ENCODE measurements around the gene UBE2D2.
A peak's percentile ranks its signal among the peaks of the same experiment; 100 is the strongest.
"Not testable (repeated sequence)": the region's sequence is repeated elsewhere in the genome, so short reads cannot be mapped to it uniquely, and the experiment has no call there.

Gene UBE2D2

GRCh38 chr5:139549162-139549894 lies 11.8 kb upstream of the UBE2D2 start:
- Histone ChIP-seq H3K79me1 (ENCODE audit: low read depth, low read length) (no peaks in the 10 kb centered on the region), H3K4me2 (ENCODE audit: insufficient read depth, low read length, poor library complexity, severe bottlenecking) (no peak overlapping the region), H4K91ac (ENCODE audit: low read depth, low read length, poor library complexity) (no peak overlapping the region), H2BK15ac (ENCODE audit: low read length) (no peak overlapping the region), H2BK12ac (ENCODE audit: low read length) (no peak overlapping the region), H3K36me3 (replicated peaks in 1 of 2; ENCODE audit: control insufficient read depth in 2 of 2, insufficient read depth in 2 of 2, low read length in 2 of 2) (no peaks in the 10 kb centered on the region), H3K9ac (ENCODE audit: low read depth, low read length, poor library complexity) (no peak overlapping the region), H3K4ac (ENCODE audit: low read length) (no peak overlapping the region), H3K14ac (ENCODE audit: low read length) (peak overlapping the region; percentile 38), H2BK120ac (ENCODE audit: low read depth, low read length) (no peak overlapping the region), H3K27me3 (ENCODE audit: control insufficient read depth in 3 of 3, insufficient read depth in 3 of 3, low read depth in 1 of 3, low read length in 3 of 3) (no peaks in the 10 kb centered on the region), H3K18ac (ENCODE audit: low read length) (no peak overlapping the region), H3K4me3 (ENCODE audit: low read length in 2 of 2) (no peak overlapping the region), H2BK5ac (ENCODE audit: low read length) (no peak overlapping the region), H3K27ac (replicated peaks; ENCODE audit: low read length) (no peak overlapping the region), H2AFZ (ENCODE audit: low read length) (no peak overlapping the region), H2AK5ac (ENCODE audit: low read depth, low read length) (no peak overlapping the region), H4K8ac (ENCODE audit: low read depth, low read length) (no peak overlapping the region), H3K9me3 (replicated peaks in 1 of 2; ENCODE audit: control insufficient read depth in 2 of 2, insufficient read depth in 1 of 2, low read depth in 1 of 2, low read length in 2 of 2) (peaks cover 0 to 5% of the 10 kb centered on the region in 2 donors), H3K4me1 (ENCODE audit: control insufficient read depth in 2 of 2, insufficient read depth in 1 of 2, low read depth in 1 of 2, low read length in 2 of 2) (no peaks in the 10 kb centered on the region), H3K23ac (ENCODE audit: low read depth, low read length, poor library complexity) (no peak overlapping the region)
- no peak for DNase-seq (ENCODE audit: low spot score)
- whole genome bisulfite sequencing, 2 donors (ENCODE audit: extremely low coverage in 2 of 2, insufficient read length in 2 of 2, insufficient replicate concordance in 1 of 2) = no CpG with 5 or more reads among the region's 49 CpGs

GRCh38 chr5:139550051-139550872 lies 10.9 kb upstream of the UBE2D2 start:
- not testable (repeated sequence) for H3K9me3 ChIP-seq (replicated peaks in 1 of 2; ENCODE audit: control insufficient read depth in 2 of 2, insufficient read depth in 1 of 2, low read depth in 1 of 2, low read length in 2 of 2); H3K4ac ChIP-seq (ENCODE audit: low read length); H3K23ac ChIP-seq (ENCODE audit: low read depth, low read length, poor library complexity); H3K9ac ChIP-seq (ENCODE audit: low read depth, low read length, poor library complexity); H3K4me1 ChIP-seq (ENCODE audit: control insufficient read depth in 2 of 2, insufficient read depth in 1 of 2, low read depth in 1 of 2, low read length in 2 of 2); H3K27me3 ChIP-seq (ENCODE audit: control insufficient read depth in 3 of 3, insufficient read depth in 3 of 3, low read depth in 1 of 3, low read length in 3 of 3); H4K8ac ChIP-seq (ENCODE audit: low read depth, low read length); H3K4me2 ChIP-seq (ENCODE audit: insufficient read depth, low read length, poor library complexity, severe bottlenecking); H3K18ac ChIP-seq (ENCODE audit: low read length); H3K36me3 ChIP-seq (replicated peaks in 1 of 2; ENCODE audit: control insufficient read depth in 2 of 2, insufficient read depth in 2 of 2, low read length in 2 of 2); H2BK5ac ChIP-seq (ENCODE audit: low read length); H3K4me3 ChIP-seq (ENCODE audit: low read length in 2 of 2); H3K14ac ChIP-seq (ENCODE audit: low read length); H2BK12ac ChIP-seq (ENCODE audit: low read length); H2BK15ac ChIP-seq (ENCODE audit: low read length); DNase-seq (ENCODE audit: low spot score); H2AK5ac ChIP-seq (ENCODE audit: low read depth, low read length); H2AFZ ChIP-seq (ENCODE audit: low read length); H4K91ac ChIP-seq (ENCODE audit: low read depth, low read length, poor library complexity); H3K27ac ChIP-seq (replicated peaks; ENCODE audit: low read length); H2BK120ac ChIP-seq (ENCODE audit: low read depth, low read length); H3K79me1 ChIP-seq (ENCODE audit: low read depth, low read length)
- WGBS, 2 donors (ENCODE audit: extremely low coverage in 2 of 2, insufficient read length in 2 of 2, insufficient replicate concordance in 1 of 2) = no CpG with 5 or more reads among the region's 12 CpGs

GRCh38 chr5:139551191-139551889 lies 9.8 kb upstream of the UBE2D2 start:
- H3K14ac ChIP-seq (ENCODE audit: low read length) = no peak overlapping the region
- no peak overlapping the region for H3K27ac ChIP-seq (replicated peaks; ENCODE audit: low read length)
- H3K36me3 ChIP-seq (replicated peaks in 1 of 2; ENCODE audit: control insufficient read depth in 2 of 2, insufficient read depth in 2 of 2, low read length in 2 of 2) = no peaks in the 10 kb centered on the region
- no peak overlapping the region for H3K4ac ChIP-seq (ENCODE audit: low read length)
- H3K27me3 ChIP-seq (ENCODE audit: control insufficient read depth in 3 of 3, insufficient read depth in 3 of 3, low read depth in 1 of 3, low read length in 3 of 3) = no peaks in the 10 kb centered on the region
- H3K18ac ChIP-seq (ENCODE audit: low read length) = no peak overlapping the region
- H2BK15ac ChIP-seq (ENCODE audit: low read length) = no peak overlapping the region
- DNase-seq (ENCODE audit: low spot score) = no peak
- H3K9ac ChIP-seq (ENCODE audit: low read depth, low read length, poor library complexity) = no peak overlapping the region
- H3K9me3 ChIP-seq (replicated peaks in 1 of 2; ENCODE audit: control insufficient read depth in 2 of 2, insufficient read depth in 1 of 2, low read depth in 1 of 2, low read length in 2 of 2) = peaks cover 0 to 5% of the 10 kb centered on the region in 2 donors
- WGBS, 2 donors (ENCODE audit: extremely low coverage in 2 of 2, insufficient read length in 2 of 2, insufficient replicate concordance in 1 of 2) = no CpG with 5 or more reads among the region's 2 CpGs
- no peak overlapping the region for H3K4me3 ChIP-seq (ENCODE audit: low read length in 2 of 2)
- H3K79me1 ChIP-seq (ENCODE audit: low read depth, low read length) = no peaks in the 10 kb centered on the region
- H4K91ac ChIP-seq (ENCODE audit: low read depth, low read length, poor library complexity) = no peak overlapping the region
- H3K4me2 ChIP-seq (ENCODE audit: insufficient read depth, low read length, poor library complexity, severe bottlenecking) = no peak overlapping the region
- no peak overlapping the region for H2AFZ ChIP-seq (ENCODE audit: low read length)
- no peak overlapping the region for H2AK5ac ChIP-seq (ENCODE audit: low read depth, low read length)
- H2BK12ac ChIP-seq (ENCODE audit: low read length) = no peak overlapping the region
- no peak overlapping the region for H3K23ac ChIP-seq (ENCODE audit: low read depth, low read length, poor library complexity)
- H2BK5ac ChIP-seq (ENCODE audit: low read length) = no peak overlapping the region
- no peak overlapping the region for H4K8ac ChIP-seq (ENCODE audit: low read depth, low read length)
- H3K4me1 ChIP-seq (ENCODE audit: control insufficient read depth in 2 of 2, insufficient read depth in 1 of 2, low read depth in 1 of 2, low read length in 2 of 2) = no peaks in the 10 kb centered on the region
- no peak overlapping the region for H2BK120ac ChIP-seq (ENCODE audit: low read depth, low read length)

Measured in neuronal stem cell (in vitro differentiated cells).